ENCODE data around the gene MAZ. TPM values are rescaled to one million over a fixed set of nuclear protein-coding genes. Genes with fewer than 3 reads are reported as not detected.

Gene MAZ
- polyA plus RNA-seq, 1 of the 3 experiments (the other 2 are of a cell fraction): 163 TPM

DNA sequence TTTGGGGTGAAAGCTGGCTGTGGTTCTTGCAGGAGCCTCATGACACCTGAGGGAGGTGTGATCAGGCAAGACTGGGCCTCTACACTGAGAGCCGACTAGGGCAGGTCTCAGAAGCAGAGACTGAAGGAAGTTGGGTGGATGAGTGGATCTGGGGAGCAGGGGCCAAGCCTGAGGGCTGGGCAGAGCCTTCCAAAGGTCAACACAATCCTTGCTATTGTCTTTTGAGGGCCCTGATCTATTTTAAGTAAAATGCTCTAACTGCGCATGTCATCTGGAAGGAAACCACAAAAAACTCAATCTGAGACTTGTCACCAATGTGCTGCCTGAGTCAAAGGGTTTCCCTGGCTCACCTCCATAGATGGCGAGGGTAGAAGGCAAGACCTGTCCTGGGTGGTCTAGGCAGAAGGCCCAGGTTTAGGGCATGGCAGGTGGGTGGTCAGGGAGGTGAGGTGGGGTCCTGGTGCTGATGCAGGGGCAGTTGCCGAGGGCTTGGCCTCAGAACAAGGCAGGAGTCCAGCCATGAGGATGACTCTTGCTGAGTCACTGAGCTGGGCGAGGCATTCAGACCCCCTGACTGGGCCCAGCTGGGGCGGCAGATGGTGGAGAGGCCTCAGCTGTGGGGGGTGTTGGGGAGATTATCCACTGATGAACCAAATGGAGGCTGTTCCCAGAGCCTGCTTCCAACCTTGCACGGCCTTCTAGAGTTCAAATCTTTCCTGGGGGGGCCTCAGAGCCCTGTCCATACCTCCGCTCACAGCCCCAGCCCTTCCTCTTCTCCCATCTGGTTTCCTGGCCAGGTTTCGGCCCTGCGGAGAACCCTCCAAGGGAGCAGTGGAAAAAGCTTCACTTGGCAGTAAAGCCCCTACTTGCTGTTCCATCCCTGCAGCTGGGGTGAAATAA lies 19.1 kb downstream of the MAZ start (continued):
- 0 out of 2 replicates have a peak, but pooled peaks have one; percentile 52 for TF ChIP-seq TEAD4 (IDR thresholded peaks at IDR 0.05; ENCODE audit: borderline replicate concordance, insufficient read depth)
- no peak for TF ChIP-seq GABPA (IDR thresholded peaks at IDR 0.05; ENCODE audit: low read depth)
- peak in 1 of 2 experiments; percentile 79; a peak in 1 of 4 replicates for TF ChIP-seq EP300 (IDR thresholded peaks at IDR 0.05; ENCODE audit: borderline replicate concordance in 1 of 2, low read depth in 1 of 2, low read length in 1 of 2)
- no peak for TF ChIP-seq RAD21 (IDR thresholded peaks at IDR 0.05; ENCODE audit: low read length)
- TF ChIP-seq, protein P1, sequence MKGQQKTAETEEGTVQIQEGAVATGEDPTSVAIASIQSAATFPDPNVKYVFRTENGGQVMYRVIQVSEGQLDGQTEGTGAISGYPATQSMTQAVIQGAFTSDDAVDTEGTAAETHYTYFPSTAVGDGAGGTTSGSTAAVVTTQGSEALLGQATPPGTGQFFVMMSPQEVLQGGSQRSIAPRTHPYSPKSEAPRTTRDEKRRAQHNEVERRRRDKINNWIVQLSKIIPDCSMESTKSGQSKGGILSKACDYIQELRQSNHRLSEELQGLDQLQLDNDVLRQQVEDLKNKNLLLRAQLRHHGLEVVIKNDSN (IDR thresholded peaks at IDR 0.05; ENCODE audit: borderline replicate concordance, low read depth): no peak
- peak; percentile 77 for TF ChIP-seq NFIC (IDR thresholded peaks at IDR 0.05; ENCODE audit: borderline replicate concordance)
- TF ChIP-seq SIN3A (IDR thresholded peaks at IDR 0.05; ENCODE audit: borderline replicate concordance, low read depth, low read length): no peak; the same call in 1 of the 2 replicates
- no peak for TF ChIP-seq GATA2 (CRISPR knock-in tag; IDR thresholded peaks at IDR 0.05)
- TF ChIP-seq FOXJ3 (CRISPR knock-in tag; IDR thresholded peaks at IDR 0.05): no peak
- TF ChIP-seq TAF1 (IDR thresholded peaks at IDR 0.05; ENCODE audit: borderline replicate concordance, low read depth, low read length): no peak
- TF ChIP-seq, protein P2, sequence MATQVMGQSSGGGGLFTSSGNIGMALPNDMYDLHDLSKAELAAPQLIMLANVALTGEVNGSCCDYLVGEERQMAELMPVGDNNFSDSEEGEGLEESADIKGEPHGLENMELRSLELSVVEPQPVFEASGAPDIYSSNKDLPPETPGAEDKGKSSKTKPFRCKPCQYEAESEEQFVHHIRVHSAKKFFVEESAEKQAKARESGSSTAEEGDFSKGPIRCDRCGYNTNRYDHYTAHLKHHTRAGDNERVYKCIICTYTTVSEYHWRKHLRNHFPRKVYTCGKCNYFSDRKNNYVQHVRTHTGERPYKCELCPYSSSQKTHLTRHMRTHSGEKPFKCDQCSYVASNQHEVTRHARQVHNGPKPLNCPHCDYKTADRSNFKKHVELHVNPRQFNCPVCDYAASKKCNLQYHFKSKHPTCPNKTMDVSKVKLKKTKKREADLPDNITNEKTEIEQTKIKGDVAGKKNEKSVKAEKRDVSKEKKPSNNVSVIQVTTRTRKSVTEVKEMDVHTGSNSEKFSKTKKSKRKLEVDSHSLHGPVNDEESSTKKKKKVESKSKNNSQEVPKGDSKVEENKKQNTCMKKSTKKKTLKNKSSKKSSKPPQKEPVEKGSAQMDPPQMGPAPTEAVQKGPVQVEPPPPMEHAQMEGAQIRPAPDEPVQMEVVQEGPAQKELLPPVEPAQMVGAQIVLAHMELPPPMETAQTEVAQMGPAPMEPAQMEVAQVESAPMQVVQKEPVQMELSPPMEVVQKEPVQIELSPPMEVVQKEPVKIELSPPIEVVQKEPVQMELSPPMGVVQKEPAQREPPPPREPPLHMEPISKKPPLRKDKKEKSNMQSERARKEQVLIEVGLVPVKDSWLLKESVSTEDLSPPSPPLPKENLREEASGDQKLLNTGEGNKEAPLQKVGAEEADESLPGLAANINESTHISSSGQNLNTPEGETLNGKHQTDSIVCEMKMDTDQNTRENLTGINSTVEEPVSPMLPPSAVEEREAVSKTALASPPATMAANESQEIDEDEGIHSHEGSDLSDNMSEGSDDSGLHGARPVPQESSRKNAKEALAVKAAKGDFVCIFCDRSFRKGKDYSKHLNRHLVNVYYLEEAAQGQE (IDR thresholded peaks at IDR 0.05; ENCODE audit: low read depth, low read length): no peak
- TF ChIP-seq ELF1 (IDR thresholded peaks at IDR 0.05): no peak
- peak; percentile 91 for TF ChIP-seq FOSL2 (IDR thresholded peaks at IDR 0.05; ENCODE audit: borderline replicate concordance, low read depth)
- TF ChIP-seq YY1 (IDR thresholded peaks at IDR 0.05; ENCODE audit: low read depth): peak; percentile 35; the same call in 1 of the 2 replicates
- no peak for TF ChIP-seq CHD2 (IDR thresholded peaks at IDR 0.05; ENCODE audit: low read length, partially characterized antibody)
- TF ChIP-seq RXRA (IDR thresholded peaks at IDR 0.05; ENCODE audit: borderline replicate concordance, low read depth): peak; percentile 81; the same call in 1 of the 2 replicates
- TF ChIP-seq MXI1 (IDR thresholded peaks at IDR 0.05; ENCODE audit: low read depth, low read length): no peak
- TF ChIP-seq, protein P3, sequence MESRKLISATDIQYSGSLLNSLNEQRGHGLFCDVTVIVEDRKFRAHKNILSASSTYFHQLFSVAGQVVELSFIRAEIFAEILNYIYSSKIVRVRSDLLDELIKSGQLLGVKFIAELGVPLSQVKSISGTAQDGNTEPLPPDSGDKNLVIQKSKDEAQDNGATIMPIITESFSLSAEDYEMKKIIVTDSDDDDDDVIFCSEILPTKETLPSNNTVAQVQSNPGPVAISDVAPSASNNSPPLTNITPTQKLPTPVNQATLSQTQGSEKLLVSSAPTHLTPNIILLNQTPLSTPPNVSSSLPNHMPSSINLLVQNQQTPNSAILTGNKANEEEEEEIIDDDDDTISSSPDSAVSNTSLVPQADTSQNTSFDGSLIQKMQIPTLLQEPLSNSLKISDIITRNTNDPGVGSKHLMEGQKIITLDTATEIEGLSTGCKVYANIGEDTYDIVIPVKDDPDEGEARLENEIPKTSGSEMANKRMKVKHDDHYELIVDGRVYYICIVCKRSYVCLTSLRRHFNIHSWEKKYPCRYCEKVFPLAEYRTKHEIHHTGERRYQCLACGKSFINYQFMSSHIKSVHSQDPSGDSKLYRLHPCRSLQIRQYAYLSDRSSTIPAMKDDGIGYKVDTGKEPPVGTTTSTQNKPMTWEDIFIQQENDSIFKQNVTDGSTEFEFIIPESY (IDR thresholded peaks at IDR 0.05; ENCODE audit: borderline replicate concordance, low read depth): no peak
- TF ChIP-seq NRF1 (IDR thresholded peaks at IDR 0.05; ENCODE audit: low read depth, low read length): peak; percentile 16; the same call in 1 of the 2 replicates
